HepG2 (cell line): ENCODE measurements around the gene IKZF4. TPM values are rescaled to one million over a fixed set of nuclear protein-coding genes. Genes with fewer than 3 reads are reported as not detected.

ENCODE experiments used
- ASH2L ChIP-seq: fragments of 300-600, 200-600 bp; sonication (generic); IDR thresholded peaks from 2 replicates; pipeline ENCODE4 v1.7.0; 2017; ENCODE audit warnings: low read depth, mild to moderate bottlenecking, moderate library complexity, mixed read lengths, low read length; ENCODE audit not compliant: insufficient read length
- HNRNPLL ChIP-seq: fragments of 200-400 bp; formaldehyde crosslinking; IDR thresholded peaks from 2 replicates; pipeline ENCODE4 v1.6.1; 2017; ENCODE audit warnings: mild to moderate bottlenecking, low read depth, low read length; ENCODE audit not compliant: poor library complexity, severe bottlenecking
- MAZ ChIP-seq, 2 experiments: sonication (generic) in 1 of 2; formaldehyde crosslinking in 1 of 2; IDR thresholded peaks; 2 replicates each; pipeline versions ENCODE4 v1.5.0 to v1.6.1; 2012 to 2020; ENCODE audit warnings: low read depth in 2 of 2, mild to moderate bottlenecking in 2 of 2, borderline replicate concordance in 1 of 2, improper control_type of control experiment in 1 of 2, low read length in 1 of 2, missing genetic modification reagents in 1 of 2, moderate library complexity in 1 of 2
- RFXANK ChIP-seq: IDR thresholded peaks from 2 replicates; pipeline ENCODE4 v1.6.1; 2016
- SIX4 ChIP-seq: sonication (generic); formaldehyde crosslinking; IDR thresholded peaks from 2 replicates; pipeline ENCODE4 v1.4.0; 2020; ENCODE audit warnings: missing genetic modification reagents
- SMC3 ChIP-seq: IDR thresholded peaks from 2 replicates; pipeline ENCODE4 v1.6.1; 2011; ENCODE audit warnings: low read length, improper control_type of control experiment
- ZNF143 ChIP-seq: sonication (generic); formaldehyde crosslinking; IDR thresholded peaks from 2 replicates; pipeline ENCODE4 v1.4.0; 2020; ENCODE audit warnings: missing genetic modification reagents
- ZNF207 ChIP-seq: fragments of 450-650 bp; IDR thresholded peaks from 2 replicates; pipeline ENCODE4 v1.6.1; 2016; ENCODE audit warnings: antibody characterized with exemption, borderline replicate concordance
- ZNF230 ChIP-seq: sonication (generic); formaldehyde crosslinking; IDR thresholded peaks from 2 replicates; pipeline ENCODE4 v1.4.0; 2020; ENCODE audit warnings: mild to moderate bottlenecking, missing genetic modification reagents
- ZNF614 ChIP-seq: IDR thresholded peaks from 2 replicates; pipeline ENCODE4 v1.6.1; 2018; ENCODE audit warnings: missing biosample characterization, missing genetic modification reagents, inconsistent platforms, borderline replicate concordance
- ZSCAN31 ChIP-seq: sonication (generic); formaldehyde crosslinking; IDR thresholded peaks from 2 replicates; pipeline ENCODE4 v1.5.0; 2020; ENCODE audit warnings: low read depth, mild to moderate bottlenecking, missing genetic modification reagents
- polyA plus RNA-seq, 8 experiments: library from polyadenylated mRNA; depleted of rRNA in 3 of 8; stranded (reverse) in 7 of 8; unstranded in 1 of 8; fragments of >200 nt; fragmentation: Illumina TruSeq in 4 of 8; extraction: Trizol in 4 of 8; gene quantifications; 2 replicates each; pipeline versions ENCODE4 v1.2.1 to v1.2.3, GENCODE V29; 2011 to 2016; ENCODE audit warnings: low read depth in 4 of 8, missing spikeins in 1 of 8, mixed read lengths in 1 of 8; ENCODE audit not compliant: insufficient read depth in 1 of 8
- total RNA-seq, 5 experiments: library from RNA; depleted of rRNA; stranded (reverse); fragments of >200 nt; fragmentation: Illumina TruSeq; extraction: Trizol; gene quantifications; 2 replicates each; pipeline ENCODE4 v1.2.3, GENCODE V29; 2016; ENCODE audit warnings: low read depth in 1 of 5
- TF ChIP-seq, protein P1 (sequence below): sonication (generic); formaldehyde crosslinking; IDR thresholded peaks from 2 replicates; pipeline ENCODE4 v1.8.0; 2023; ENCODE audit warnings: mild to moderate bottlenecking, missing genetic modification reagents
- TF ChIP-seq, protein P2 (sequence below): sonication (generic); formaldehyde crosslinking; IDR thresholded peaks from 2 replicates; pipeline ENCODE4 v1.9.0; 2022; ENCODE audit warnings: missing genetic modification reagents, mild to moderate bottlenecking, borderline replicate concordance
- TF ChIP-seq, protein P3 (sequence below): sonication (generic); formaldehyde crosslinking; IDR thresholded peaks from 2 replicates; pipeline ENCODE4 v1.9.0; 2021; ENCODE audit warnings: missing genetic modification reagents, mild to moderate bottlenecking, borderline replicate concordance
- TF ChIP-seq, protein P4 (sequence below): sonication (generic); formaldehyde crosslinking; IDR thresholded peaks from 2 replicates; pipeline ENCODE4 v1.4.0; 2020; ENCODE audit warnings: missing genetic modification reagents
- TF ChIP-seq, protein P5 (sequence below): sonication (generic); formaldehyde crosslinking; conservative IDR thresholded peaks from 2 replicates; pipeline ENCODE4 v1.8.0; 2022; ENCODE audit warnings: mild to moderate bottlenecking, moderate library complexity, missing genetic modification reagents
- TF ChIP-seq, protein P6 (sequence below): sonication (generic); formaldehyde crosslinking; IDR thresholded peaks from 2 replicates; pipeline ENCODE4 v1.5.1; 2020; ENCODE audit warnings: missing genetic modification reagents, mild to moderate bottlenecking, borderline replicate concordance

Gene IKZF4
- total and polyA plus RNA-seq, 2 of the 13 experiments (the other 11 are each of a cell fraction or from before 2014, with no cell fraction given): 0.58 to 2.2 TPM

DNA sequence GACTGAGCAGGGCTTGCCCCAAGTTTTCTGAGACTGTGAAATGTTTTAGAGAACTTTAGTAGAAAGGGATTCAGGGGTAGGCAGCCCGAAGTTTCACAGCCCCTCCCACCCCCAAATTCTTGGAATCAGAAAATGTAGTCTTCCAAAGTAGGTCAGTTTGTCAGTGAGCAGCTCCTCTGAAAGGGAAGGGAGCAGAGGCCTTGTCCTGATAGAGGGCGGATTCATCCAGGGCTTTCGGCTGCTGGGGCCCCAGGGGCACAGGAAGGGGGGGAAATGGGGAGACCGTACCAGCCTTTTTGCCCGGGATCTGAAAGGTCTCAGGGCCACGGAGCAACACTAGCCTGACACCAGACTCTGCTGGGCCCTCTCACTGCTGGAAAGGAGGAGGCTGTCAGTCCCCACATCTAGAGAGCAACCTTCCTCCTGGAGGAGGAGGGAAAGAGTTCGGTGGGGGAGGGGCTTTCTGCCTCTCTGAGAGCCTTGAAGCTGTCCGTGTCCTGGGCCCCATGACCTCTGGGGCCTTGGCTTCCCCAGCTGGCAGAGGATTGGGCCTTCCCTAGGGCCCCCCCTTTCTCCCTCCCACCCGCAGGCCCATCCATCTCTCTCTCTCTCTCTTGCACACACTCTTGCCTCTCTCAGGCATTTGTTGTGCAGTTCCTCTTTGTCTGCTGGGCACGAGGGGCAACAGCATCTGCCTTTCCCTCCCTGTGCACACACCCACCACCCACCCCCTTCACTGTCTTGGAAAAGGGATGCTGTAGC lies at the start of gene IKZF4 (continued):
- TF ChIP-seq, protein P1, sequence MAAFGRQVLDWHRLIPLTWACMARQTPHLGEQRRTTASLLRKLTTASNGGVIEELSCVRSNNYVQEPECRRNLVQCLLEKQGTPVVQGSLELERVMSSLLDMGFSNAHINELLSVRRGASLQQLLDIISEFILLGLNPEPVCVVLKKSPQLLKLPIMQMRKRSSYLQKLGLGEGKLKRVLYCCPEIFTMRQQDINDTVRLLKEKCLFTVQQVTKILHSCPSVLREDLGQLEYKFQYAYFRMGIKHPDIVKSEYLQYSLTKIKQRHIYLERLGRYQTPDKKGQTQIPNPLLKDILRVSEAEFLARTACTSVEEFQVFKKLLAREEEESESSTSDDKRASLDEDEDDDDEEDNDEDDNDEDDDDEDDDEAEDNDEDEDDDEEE: 0 out of 2 replicates have a peak, but pooled peaks have one; percentile 27
- TF ChIP-seq, protein P2, sequence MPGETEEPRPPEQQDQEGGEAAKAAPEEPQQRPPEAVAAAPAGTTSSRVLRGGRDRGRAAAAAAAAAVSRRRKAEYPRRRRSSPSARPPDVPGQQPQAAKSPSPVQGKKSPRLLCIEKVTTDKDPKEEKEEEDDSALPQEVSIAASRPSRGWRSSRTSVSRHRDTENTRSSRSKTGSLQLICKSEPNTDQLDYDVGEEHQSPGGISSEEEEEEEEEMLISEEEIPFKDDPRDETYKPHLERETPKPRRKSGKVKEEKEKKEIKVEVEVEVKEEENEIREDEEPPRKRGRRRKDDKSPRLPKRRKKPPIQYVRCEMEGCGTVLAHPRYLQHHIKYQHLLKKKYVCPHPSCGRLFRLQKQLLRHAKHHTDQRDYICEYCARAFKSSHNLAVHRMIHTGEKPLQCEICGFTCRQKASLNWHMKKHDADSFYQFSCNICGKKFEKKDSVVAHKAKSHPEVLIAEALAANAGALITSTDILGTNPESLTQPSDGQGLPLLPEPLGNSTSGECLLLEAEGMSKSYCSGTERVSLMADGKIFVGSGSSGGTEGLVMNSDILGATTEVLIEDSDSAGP (CRISPR knock-in tag): no peak
- TF ChIP-seq ZSCAN31 (CRISPR knock-in tag): no peak
- TF ChIP-seq, protein P3, sequence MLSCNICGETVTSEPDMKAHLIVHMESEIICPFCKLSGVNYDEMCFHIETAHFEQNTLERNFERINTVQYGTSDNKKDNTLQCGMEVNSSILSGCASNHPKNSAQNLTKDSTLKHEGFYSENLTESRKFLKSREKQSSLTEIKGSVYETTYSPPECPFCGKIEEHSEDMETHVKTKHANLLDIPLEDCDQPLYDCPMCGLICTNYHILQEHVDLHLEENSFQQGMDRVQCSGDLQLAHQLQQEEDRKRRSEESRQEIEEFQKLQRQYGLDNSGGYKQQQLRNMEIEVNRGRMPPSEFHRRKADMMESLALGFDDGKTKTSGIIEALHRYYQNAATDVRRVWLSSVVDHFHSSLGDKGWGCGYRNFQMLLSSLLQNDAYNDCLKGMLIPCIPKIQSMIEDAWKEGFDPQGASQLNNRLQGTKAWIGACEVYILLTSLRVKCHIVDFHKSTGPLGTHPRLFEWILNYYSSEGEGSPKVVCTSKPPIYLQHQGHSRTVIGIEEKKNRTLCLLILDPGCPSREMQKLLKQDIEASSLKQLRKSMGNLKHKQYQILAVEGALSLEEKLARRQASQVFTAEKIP (CRISPR knock-in tag): no peak
- peak; percentile 24 for TF ChIP-seq ASH2L
- TF ChIP-seq ZNF614 (CRISPR knock-in tag): no peak
- TF ChIP-seq SMC3: no peak
- TF ChIP-seq ZNF207: no peak
- no peak for TF ChIP-seq ZNF143 (CRISPR knock-in tag)
- peak; percentile 4 for TF ChIP-seq HNRNPLL
- peak; percentile 12; the same call in 1 of the 2 replicates for TF ChIP-seq MAZ (IDR thresholded peaks at IDR 0.05; ENCODE audit: borderline replicate concordance, low read depth, low read length)
- TF ChIP-seq MAZ (CRISPR knock-in tag; IDR thresholded peaks at IDR 0.05; ENCODE audit: low read depth): no peak
- TF ChIP-seq, protein P4, sequence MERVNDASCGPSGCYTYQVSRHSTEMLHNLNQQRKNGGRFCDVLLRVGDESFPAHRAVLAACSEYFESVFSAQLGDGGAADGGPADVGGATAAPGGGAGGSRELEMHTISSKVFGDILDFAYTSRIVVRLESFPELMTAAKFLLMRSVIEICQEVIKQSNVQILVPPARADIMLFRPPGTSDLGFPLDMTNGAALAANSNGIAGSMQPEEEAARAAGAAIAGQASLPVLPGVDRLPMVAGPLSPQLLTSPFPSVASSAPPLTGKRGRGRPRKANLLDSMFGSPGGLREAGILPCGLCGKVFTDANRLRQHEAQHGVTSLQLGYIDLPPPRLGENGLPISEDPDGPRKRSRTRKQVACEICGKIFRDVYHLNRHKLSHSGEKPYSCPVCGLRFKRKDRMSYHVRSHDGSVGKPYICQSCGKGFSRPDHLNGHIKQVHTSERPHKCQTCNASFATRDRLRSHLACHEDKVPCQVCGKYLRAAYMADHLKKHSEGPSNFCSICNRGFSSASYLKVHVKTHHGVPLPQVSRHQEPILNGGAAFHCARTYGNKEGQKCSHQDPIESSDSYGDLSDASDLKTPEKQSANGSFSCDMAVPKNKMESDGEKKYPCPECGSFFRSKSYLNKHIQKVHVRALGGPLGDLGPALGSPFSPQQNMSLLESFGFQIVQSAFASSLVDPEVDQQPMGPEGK (CRISPR knock-in tag): peak; percentile 82
- no peak for TF ChIP-seq SIX4 (CRISPR knock-in tag)
- TF ChIP-seq, protein P5, sequence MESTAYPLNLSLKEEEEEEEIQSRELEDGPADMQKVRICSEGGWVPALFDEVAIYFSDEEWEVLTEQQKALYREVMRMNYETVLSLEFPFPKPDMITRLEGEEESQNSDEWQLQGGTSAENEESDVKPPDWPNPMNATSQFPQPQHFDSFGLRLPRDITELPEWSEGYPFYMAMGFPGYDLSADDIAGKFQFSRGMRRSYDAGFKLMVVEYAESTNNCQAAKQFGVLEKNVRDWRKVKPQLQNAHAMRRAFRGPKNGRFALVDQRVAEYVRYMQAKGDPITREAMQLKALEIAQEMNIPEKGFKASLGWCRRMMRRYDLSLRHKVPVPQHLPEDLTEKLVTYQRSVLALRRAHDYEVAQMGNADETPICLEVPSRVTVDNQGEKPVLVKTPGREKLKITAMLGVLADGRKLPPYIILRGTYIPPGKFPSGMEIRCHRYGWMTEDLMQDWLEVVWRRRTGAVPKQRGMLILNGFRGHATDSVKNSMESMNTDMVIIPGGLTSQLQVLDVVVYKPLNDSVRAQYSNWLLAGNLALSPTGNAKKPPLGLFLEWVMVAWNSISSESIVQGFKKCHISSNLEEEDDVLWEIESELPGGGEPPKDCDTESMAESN (CRISPR knock-in tag): no peak
- TF ChIP-seq ZNF230: no peak
- TF ChIP-seq, protein P6, sequence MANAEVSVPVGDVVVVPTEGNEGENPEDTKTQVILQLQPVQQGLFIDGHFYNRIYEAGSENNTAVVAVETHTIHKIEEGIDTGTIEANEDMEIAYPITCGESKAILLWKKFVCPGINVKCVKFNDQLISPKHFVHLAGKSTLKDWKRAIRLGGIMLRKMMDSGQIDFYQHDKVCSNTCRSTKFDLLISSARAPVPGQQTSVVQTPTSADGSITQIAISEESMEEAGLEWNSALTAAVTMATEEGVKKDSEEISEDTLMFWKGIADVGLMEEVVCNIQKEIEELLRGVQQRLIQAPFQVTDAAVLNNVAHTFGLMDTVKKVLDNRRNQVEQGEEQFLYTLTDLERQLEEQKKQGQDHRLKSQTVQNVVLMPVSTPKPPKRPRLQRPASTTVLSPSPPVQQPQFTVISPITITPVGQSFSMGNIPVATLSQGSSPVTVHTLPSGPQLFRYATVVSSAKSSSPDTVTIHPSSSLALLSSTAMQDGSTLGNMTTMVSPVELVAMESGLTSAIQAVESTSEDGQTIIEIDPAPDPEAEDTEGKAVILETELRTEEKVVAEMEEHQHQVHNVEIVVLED (CRISPR knock-in tag): no peak
- no peak for TF ChIP-seq RFXANK
